OCI-LY3 (cell line): Measurements from ENCODE around the gene TPRX1.

Source experiments
- H2AFZ ChIP-seq: fragments of 200-600, 300-600 bp; shearing (Covaris generic); 2 replicates; pipeline ENCODE4 v1.6.0; 2014; ENCODE audit warnings: antibody characterized with exemption, low read depth, low read length
- H3K27ac ChIP-seq: fragments of 200-600, 300-600 bp; sonication (generic); 2 replicates; pipeline ENCODE4 v1.5.1; 2014; ENCODE audit warnings: mild to moderate bottlenecking, low read length, moderate library complexity, mixed read lengths
- H3K27me3 ChIP-seq: fragments of 200-600, 300-600 bp; sonication (generic); 2 replicates; pipeline ENCODE4 v1.6.1; 2014; ENCODE audit warnings: low read depth, low read length, mixed read lengths
- H3K36me3 ChIP-seq: fragments of 200-600, 300-600 bp; sonication (generic); replicated peaks from 2 replicates; pipeline ENCODE3; 2014; ENCODE audit warnings: low read depth, low read length, mixed read lengths
- H3K4me1 ChIP-seq: fragments of 300-600, 200-600 bp; sonication (generic); 2 replicates; pipeline ENCODE4 v1.6.1; 2014; ENCODE audit warnings: low read length, mixed read lengths
- H3K4me2 ChIP-seq: fragments of 200-600, 300-600 bp; sonication (generic); 2 replicates; pipeline ENCODE4 v1.6.1; 2014; ENCODE audit warnings: low read length, mixed read lengths
- H3K4me3 ChIP-seq: fragments of 300-600, 200-600 bp; sonication (generic); 2 replicates; pipeline ENCODE4 v1.5.1; 2014; ENCODE audit warnings: antibody characterized with exemption, mild to moderate bottlenecking, low read length, moderate library complexity
- H3K79me2 ChIP-seq: fragments of 300-600, 200-600 bp; shearing (Covaris generic); 2 replicates; pipeline ENCODE4 v1.6.1; 2014; ENCODE audit warnings: mild to moderate bottlenecking, low read length, mixed read lengths
- H3K9ac ChIP-seq: fragments of 300-600, 200-600 bp; shearing (Covaris generic); 2 replicates; pipeline ENCODE4 v1.6.0; 2014; ENCODE audit warnings: mild to moderate bottlenecking, low read length, moderate library complexity
- H3K9me3 ChIP-seq: fragments of 200-600, 300-600 bp; shearing (Covaris generic); 2 replicates; pipeline ENCODE4 v1.6.1; 2014; ENCODE audit warnings: low read length, mixed read lengths; ENCODE audit not compliant: insufficient read depth
- H4K20me1 ChIP-seq: fragments of 200-600, 300-600 bp; sonication (generic); 2 replicates; pipeline ENCODE4 v1.6.1; 2016; ENCODE audit warnings: low read length, mixed read lengths; ENCODE audit not compliant: insufficient read depth
- CTCF ChIP-seq: fragments of 200-600, 300-600 bp; sonication (generic); IDR thresholded peaks from 2 replicates; pipeline ENCODE4 v1.5.1; 2014; ENCODE audit warnings: antibody characterized with exemption, low read length, low read depth
- EZH2phosphoT487 ChIP-seq: fragments of 200-600 bp; shearing (Covaris generic); IDR thresholded peaks from 2 replicates; pipeline ENCODE4 v1.6.1; 2018; ENCODE audit warnings: antibody characterized with exemption, mixed run types, low read depth

Gene TPRX1

GRCh38 chr19:47786566-47786965 is 17.8 kb downstream of the TPRX1 start:
- TF ChIP-seq CTCF (no peak), EZH2phosphoT487 (no peak)
- no peak overlapping the region for H3K27ac ChIP-seq

GRCh38 chr19:47781590-47782262 is 22.6 kb downstream of the TPRX1 start:
- H2AFZ ChIP-seq: no peak overlapping the region
- no peak overlapping the region for H3K4me3 ChIP-seq
- peaks cover 9% of the 10 kb centered on the region for H3K4me1 ChIP-seq
- no peaks in the 10 kb centered on the region for H4K20me1 ChIP-seq
- peaks cover 7% of the 10 kb centered on the region for H3K36me3 ChIP-seq
- no peak overlapping the region for H3K27ac ChIP-seq
- H3K9me3 ChIP-seq: no peaks in the 10 kb centered on the region
- peaks cover 16% of the 10 kb centered on the region for H3K79me2 ChIP-seq
- no peak overlapping the region for H3K9ac ChIP-seq
- TF ChIP-seq EZH2phosphoT487 (no peak), CTCF (no peak)
- H3K4me2 ChIP-seq: no peak overlapping the region
- H3K27me3 ChIP-seq: no peaks in the 10 kb centered on the region

More at GRCh38 chr19:47786566-47786965, 17.8 kb downstream of the TPRX1 start:
- H3K4me3 ChIP-seq: no peak overlapping the region
- no peaks in the 10 kb centered on the region for H3K27me3 ChIP-seq
- no peaks in the 10 kb centered on the region for H3K9me3 ChIP-seq
- no peaks in the 10 kb centered on the region for H3K79me2 ChIP-seq
- H2AFZ ChIP-seq: no peak overlapping the region
- peaks cover 3% of the 10 kb centered on the region; the same call in 1 of the 2 replicates for H3K4me1 ChIP-seq
- no peak overlapping the region for H3K9ac ChIP-seq
- peaks cover 7% of the 10 kb centered on the region for H3K36me3 ChIP-seq
- H4K20me1 ChIP-seq: no peaks in the 10 kb centered on the region
- no peak overlapping the region for H3K4me2 ChIP-seq

GRCh38 chr19:47780215-47780551 is 24.2 kb downstream of the TPRX1 start:
- no peak for TF ChIP-seq EZH2phosphoT487
- H3K27me3 ChIP-seq: no peaks in the 10 kb centered on the region
- H3K4me3 ChIP-seq: no peak overlapping the region
- no peak overlapping the region for H3K27ac ChIP-seq
- H3K9me3 ChIP-seq: no peaks in the 10 kb centered on the region
- no peaks in the 10 kb centered on the region for H4K20me1 ChIP-seq
- no peak overlapping the region for H3K9ac ChIP-seq
- peaks cover 9% of the 10 kb centered on the region for H3K4me1 ChIP-seq
- H2AFZ ChIP-seq: no peak overlapping the region
- H3K79me2 ChIP-seq: peaks cover 16% of the 10 kb centered on the region
- peaks cover 4% of the 10 kb centered on the region for H3K36me3 ChIP-seq
- no peak overlapping the region for H3K4me2 ChIP-seq

- Histone ChIP-seq H3K79me2 (peaks cover 16% of the 10 kb centered on the region), H3K9me3 (no peaks in the 10 kb centered on the region), H3K27me3 (no peaks in the 10 kb centered on the region), H3K27ac (no peak overlapping the region), H3K4me1 (peaks cover 9% of the 10 kb centered on the region), H2AFZ (no peak overlapping the region), H4K20me1 (no peaks in the 10 kb centered on the region), H3K36me3 (peaks cover 4% of the 10 kb centered on the region), H3K9ac (peak overlapping the region; percentile 88), H3K4me3 (peak overlapping the region; percentile 86), H3K4me2 (peak overlapping the region; percentile 94)
- TF ChIP-seq CTCF (no peak), EZH2phosphoT487 (no peak)
Measured at GRCh38 chr19:47779524-47780214, 24.7 kb downstream of the TPRX1 start.
